Measurements from ENCODE around the gene FBXW5. TPM values are rescaled to one million over a fixed set of nuclear protein-coding genes. Genes with fewer than 3 reads are reported as not detected.

Gene FBXW5
- total RNA-seq, 1 experiment from 2014 or later = 88.0 TPM

DNA sequence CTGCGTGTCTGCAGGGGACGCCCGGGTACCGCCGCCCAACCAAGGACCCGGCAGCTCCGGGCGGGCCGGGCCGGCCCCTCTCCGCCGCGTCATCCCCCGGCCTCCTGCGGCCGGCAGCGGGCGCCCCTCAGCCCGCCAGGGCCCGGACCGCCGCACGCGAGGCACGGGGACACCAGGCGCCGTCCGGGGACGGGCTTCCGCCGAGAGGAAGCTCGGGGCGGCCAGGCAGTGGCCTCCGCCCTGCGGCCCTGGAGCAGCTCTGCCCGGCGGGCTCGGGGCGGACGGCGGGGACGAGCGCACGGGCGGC is 373 bp downstream of the FBXW5 start:
- RAD21 ChIA-PET (ENCODE audit: low non-redundant PET in 1 of 2, low total read pairs in 2 of 2, uncharacterized antibody in 2 of 2, unreplicated experiment in 2 of 2) = no interaction called here
- Histone ChIP-seq H2AFZ (ENCODE audit: low read depth, low read length, poor library complexity, severe bottlenecking) (no peak overlapping the region), H3K27ac (ENCODE audit: low read depth, low read length) (peak overlapping the region; percentile 97), H3K9ac (ENCODE audit: low read length) (peak overlapping the region; percentile 86), H4K20me1 (ENCODE audit: insufficient read depth) (no peaks in the 10 kb centered on the region), H3K27me3 (ENCODE audit: insufficient read depth, low read length) (no peaks in the 10 kb centered on the region), H3K4me1 (ENCODE audit: control insufficient read depth in 1 of 2, insufficient read depth in 2 of 2, low read length in 2 of 2) (peaks cover 20 to 38% of the 10 kb centered on the region in 2 experiments), H3K79me2 (ENCODE audit: insufficient read depth, low read length) (peaks cover 20% of the 10 kb centered on the region), H3K9me2 (ENCODE audit: insufficient read depth) (no peaks in the 10 kb centered on the region), H3K4me3 (replicated peaks in 1 of 2; ENCODE audit: low read depth in 1 of 2, low read length in 2 of 2) (peak overlapping the region; percentile 78 to 88), H3K4me2 (ENCODE audit: low read length) (peak overlapping the region; percentile 89), H3K36me3 (ENCODE audit: control insufficient read depth in 1 of 2, insufficient read depth in 2 of 2, low read length in 2 of 2) (peaks cover 12 to 15% of the 10 kb centered on the region in 2 experiments; a peak in 3 of 4 replicates), H3K9me3 (ENCODE audit: control insufficient read depth in 1 of 2, insufficient read depth in 1 of 2, low read depth in 1 of 2, low read length in 2 of 2) (no peaks in the 10 kb centered on the region)
- no peak for DNase-seq (ENCODE audit: low read depth, low spot score)
- POLR2A ChIA-PET = no interaction called here
- intact Hi-C loops (cut with micrococcal nuclease) = loop anchor here (5.0 to 10.0 kb wide), 2 partner anchors 99 to 157 kb away; partner anchors contain the start of genes AJM1 and PHPT1
- no TSS peak for BruUV-seq (replicated peaks)
- CTCF ChIA-PET = interaction anchor here (1.6 kb wide), 1 partner anchor 85 kb away, joined by 5 read pairs; the partner anchor contains the start of gene ABCA2
- TF ChIP-seq ZFX (IDR thresholded peaks at IDR 0.05) = peak; percentile 93
- no peak for TF ChIP-seq TCF7L2 (IDR thresholded peaks at IDR 0.05; ENCODE audit: borderline replicate concordance, extremely low read depth, insufficient read depth, insufficient read length)
- peak; percentile 53 for ATAC-seq

DNA sequence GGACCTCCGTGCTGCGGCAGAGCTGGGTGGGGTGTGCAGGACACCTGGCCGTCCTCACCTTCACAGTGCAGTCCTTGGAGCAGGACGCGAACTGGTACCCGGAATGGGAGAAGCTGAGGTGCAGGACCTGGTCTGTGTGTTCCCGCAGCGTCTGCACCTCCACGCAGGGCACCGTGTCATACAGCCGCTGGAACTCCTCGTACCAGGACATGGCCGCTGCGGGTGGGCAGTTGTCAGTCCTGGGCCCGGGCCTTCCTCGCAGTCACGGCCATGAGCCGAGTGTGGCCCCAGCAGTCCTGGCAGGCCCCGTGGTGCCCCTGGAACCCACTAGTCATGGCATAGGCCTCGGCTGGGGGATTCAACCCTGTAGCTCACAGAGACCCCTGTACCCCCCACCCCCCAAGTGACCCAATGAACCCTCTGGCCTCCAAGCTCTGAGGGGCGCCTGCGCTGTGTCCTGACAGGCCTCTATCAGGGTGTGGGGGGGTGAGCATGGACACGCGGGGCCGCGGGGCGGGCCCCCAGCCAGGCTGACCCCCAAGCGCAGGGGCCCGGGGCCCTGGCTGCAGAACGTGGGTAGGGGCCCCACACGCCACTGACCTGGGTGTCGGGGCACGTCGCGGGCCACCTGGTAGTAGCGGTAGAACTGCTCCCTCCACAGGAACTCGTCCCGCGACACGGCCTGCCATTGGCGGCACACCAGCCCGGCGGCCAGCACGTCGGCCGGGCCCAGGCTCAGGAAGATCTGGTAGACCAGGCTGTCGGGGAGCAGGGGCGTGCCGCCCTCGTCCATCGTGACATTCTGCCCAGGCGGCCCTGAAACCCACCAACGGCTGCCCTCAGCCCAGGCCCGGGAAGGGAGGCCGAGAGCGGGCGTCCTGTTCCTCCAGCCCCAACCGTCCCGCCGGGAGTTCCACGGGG is 987 bp downstream of the FBXW5 start:
- ATAC-seq = peak; percentile 7
- Histone ChIP-seq H3K4me3 (replicated peaks in 1 of 2; ENCODE audit: low read depth in 1 of 2, low read length in 2 of 2) (peak overlapping the region; percentile 78 to 88), H3K9ac (ENCODE audit: low read length) (peak overlapping the region; percentile 86), H4K20me1 (ENCODE audit: insufficient read depth) (no peaks in the 10 kb centered on the region), H3K79me2 (ENCODE audit: insufficient read depth, low read length) (peaks cover 20% of the 10 kb centered on the region), H3K4me1 (ENCODE audit: control insufficient read depth in 1 of 2, insufficient read depth in 2 of 2, low read length in 2 of 2) (peaks cover 14 to 32% of the 10 kb centered on the region in 2 experiments), H3K27ac (ENCODE audit: low read depth, low read length) (peak overlapping the region; percentile 97), H3K27me3 (ENCODE audit: insufficient read depth, low read length) (no peaks in the 10 kb centered on the region), H3K9me3 (ENCODE audit: control insufficient read depth in 1 of 2, insufficient read depth in 1 of 2, low read depth in 1 of 2, low read length in 2 of 2) (no peaks in the 10 kb centered on the region), H3K4me2 (ENCODE audit: low read length) (peak overlapping the region; percentile 89), H3K36me3 (ENCODE audit: control insufficient read depth in 1 of 2, insufficient read depth in 2 of 2, low read length in 2 of 2) (peaks cover 12 to 15% of the 10 kb centered on the region in 2 experiments; a peak in 3 of 4 replicates), H3K9me2 (ENCODE audit: insufficient read depth) (no peaks in the 10 kb centered on the region), H2AFZ (ENCODE audit: low read depth, low read length, poor library complexity, severe bottlenecking) (no peak overlapping the region)
- CTCF ChIA-PET = interaction anchor here (1.6 kb wide), 1 partner anchor 85 kb away, joined by 5 read pairs; the partner anchor contains the start of gene ABCA2
- RAD21 ChIA-PET (ENCODE audit: low non-redundant PET in 1 of 2, low total read pairs in 2 of 2, uncharacterized antibody in 2 of 2, unreplicated experiment in 2 of 2) = no interaction called here
- TF ChIP-seq POLR2A (IDR thresholded peaks at IDR 0.05; ENCODE audit: borderline replicate concordance, extremely low read depth, insufficient read depth, insufficient read length) (no peak), EGR1 (IDR thresholded peaks at IDR 0.05; ENCODE audit: low read depth) (no peak), SRF (IDR thresholded peaks at IDR 0.05; ENCODE audit: low read depth) (no peak), ZFX (IDR thresholded peaks at IDR 0.05) (no peak), ELF1 (IDR thresholded peaks at IDR 0.05; ENCODE audit: borderline replicate concordance, low read depth) (no peak), ZNF274 (IDR thresholded peaks at IDR 0.05; ENCODE audit: low read depth, low read length) (no peak), CEBPB (IDR thresholded peaks at IDR 0.05; ENCODE audit: low read depth) (no peak), EZH2phosphoT487 (IDR thresholded peaks at IDR 0.05; ENCODE audit: borderline replicate concordance) (no peak), SIN3A (IDR thresholded peaks at IDR 0.05; ENCODE audit: low read depth) (no peak), CBX3 (IDR thresholded peaks at IDR 0.05; ENCODE audit: low read depth) (no peak), SP1 (IDR thresholded peaks at IDR 0.05; ENCODE audit: low read depth) (no peak), RAD21 (IDR thresholded peaks at IDR 0.05; ENCODE audit: low read depth) (no peak), YY1 (IDR thresholded peaks at IDR 0.05; ENCODE audit: extremely low read depth, insufficient replicate concordance, low read depth, low read length) (no peak)
- TF ChIP-seq, protein P1, sequence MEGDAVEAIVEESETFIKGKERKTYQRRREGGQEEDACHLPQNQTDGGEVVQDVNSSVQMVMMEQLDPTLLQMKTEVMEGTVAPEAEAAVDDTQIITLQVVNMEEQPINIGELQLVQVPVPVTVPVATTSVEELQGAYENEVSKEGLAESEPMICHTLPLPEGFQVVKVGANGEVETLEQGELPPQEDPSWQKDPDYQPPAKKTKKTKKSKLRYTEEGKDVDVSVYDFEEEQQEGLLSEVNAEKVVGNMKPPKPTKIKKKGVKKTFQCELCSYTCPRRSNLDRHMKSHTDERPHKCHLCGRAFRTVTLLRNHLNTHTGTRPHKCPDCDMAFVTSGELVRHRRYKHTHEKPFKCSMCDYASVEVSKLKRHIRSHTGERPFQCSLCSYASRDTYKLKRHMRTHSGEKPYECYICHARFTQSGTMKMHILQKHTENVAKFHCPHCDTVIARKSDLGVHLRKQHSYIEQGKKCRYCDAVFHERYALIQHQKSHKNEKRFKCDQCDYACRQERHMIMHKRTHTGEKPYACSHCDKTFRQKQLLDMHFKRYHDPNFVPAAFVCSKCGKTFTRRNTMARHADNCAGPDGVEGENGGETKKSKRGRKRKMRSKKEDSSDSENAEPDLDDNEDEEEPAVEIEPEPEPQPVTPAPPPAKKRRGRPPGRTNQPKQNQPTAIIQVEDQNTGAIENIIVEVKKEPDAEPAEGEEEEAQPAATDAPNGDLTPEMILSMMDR (IDR thresholded peaks at IDR 0.05 in 2 of 3, conservative IDR thresholded peaks at IDR 0.05 in 1 of 3; ENCODE audit: borderline replicate concordance in 1 of 3, insufficient read depth in 1 of 3, low read depth in 2 of 3, low read length in 2 of 3) = no peak
- TF ChIP-seq, protein P2, sequence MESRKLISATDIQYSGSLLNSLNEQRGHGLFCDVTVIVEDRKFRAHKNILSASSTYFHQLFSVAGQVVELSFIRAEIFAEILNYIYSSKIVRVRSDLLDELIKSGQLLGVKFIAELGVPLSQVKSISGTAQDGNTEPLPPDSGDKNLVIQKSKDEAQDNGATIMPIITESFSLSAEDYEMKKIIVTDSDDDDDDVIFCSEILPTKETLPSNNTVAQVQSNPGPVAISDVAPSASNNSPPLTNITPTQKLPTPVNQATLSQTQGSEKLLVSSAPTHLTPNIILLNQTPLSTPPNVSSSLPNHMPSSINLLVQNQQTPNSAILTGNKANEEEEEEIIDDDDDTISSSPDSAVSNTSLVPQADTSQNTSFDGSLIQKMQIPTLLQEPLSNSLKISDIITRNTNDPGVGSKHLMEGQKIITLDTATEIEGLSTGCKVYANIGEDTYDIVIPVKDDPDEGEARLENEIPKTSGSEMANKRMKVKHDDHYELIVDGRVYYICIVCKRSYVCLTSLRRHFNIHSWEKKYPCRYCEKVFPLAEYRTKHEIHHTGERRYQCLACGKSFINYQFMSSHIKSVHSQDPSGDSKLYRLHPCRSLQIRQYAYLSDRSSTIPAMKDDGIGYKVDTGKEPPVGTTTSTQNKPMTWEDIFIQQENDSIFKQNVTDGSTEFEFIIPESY (IDR thresholded peaks at IDR 0.05; ENCODE audit: extremely low read depth, insufficient replicate concordance, low read length) = no peak
- no TSS peak for BruUV-seq (replicated peaks)
- POLR2A ChIA-PET = no interaction called here
- DNase-seq (ENCODE audit: low read depth, low spot score) = no peak
- intact Hi-C loops (cut with micrococcal nuclease) = loop anchor here (5.0 to 10.0 kb wide), 2 partner anchors 99 to 156 kb away; partner anchors contain the start of genes AJM1 and PHPT1

Data from HCT116 (cell line).